Head of caudate nucleus (tissue), 42 donors: ENCODE data around the gene MGLL.

Source experiments
- DNase-seq, 42 donors: peaks; one replicate each; pipeline versions ENCODE4 v3.0.0 to v3.0.0-alpha.2; 2020 to 2021; ENCODE audit warnings: mixed read lengths in 7 of 42
- intact Hi-C: fragments of 100-400 bp; cut with DNase I; formaldehyde crosslinking; loops from one replicate; pipeline ENCODE4 v1.15.0; 2022

Gene MGLL

DNA sequence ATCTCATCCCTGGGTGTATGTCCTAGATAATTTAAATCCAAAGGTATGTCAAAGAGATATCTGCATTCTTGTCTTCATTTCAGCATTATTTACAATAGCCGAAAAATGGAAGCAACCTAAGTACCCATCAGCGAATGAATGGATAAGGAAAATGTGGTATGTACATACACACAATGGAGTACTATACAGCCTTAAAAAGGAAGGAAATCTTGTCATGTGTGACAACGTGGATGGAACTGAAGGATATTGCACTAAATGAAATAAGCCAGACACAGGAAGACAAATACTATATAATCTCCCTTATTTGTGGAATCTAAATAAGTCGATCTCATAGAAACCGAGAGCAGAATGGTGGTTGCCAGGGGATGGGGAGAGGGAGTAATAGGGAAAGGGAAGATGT is 16.8 kb upstream of the MGLL start:
- intact Hi-C loops: no loop called here
- DNase-seq: no peak

DNA sequence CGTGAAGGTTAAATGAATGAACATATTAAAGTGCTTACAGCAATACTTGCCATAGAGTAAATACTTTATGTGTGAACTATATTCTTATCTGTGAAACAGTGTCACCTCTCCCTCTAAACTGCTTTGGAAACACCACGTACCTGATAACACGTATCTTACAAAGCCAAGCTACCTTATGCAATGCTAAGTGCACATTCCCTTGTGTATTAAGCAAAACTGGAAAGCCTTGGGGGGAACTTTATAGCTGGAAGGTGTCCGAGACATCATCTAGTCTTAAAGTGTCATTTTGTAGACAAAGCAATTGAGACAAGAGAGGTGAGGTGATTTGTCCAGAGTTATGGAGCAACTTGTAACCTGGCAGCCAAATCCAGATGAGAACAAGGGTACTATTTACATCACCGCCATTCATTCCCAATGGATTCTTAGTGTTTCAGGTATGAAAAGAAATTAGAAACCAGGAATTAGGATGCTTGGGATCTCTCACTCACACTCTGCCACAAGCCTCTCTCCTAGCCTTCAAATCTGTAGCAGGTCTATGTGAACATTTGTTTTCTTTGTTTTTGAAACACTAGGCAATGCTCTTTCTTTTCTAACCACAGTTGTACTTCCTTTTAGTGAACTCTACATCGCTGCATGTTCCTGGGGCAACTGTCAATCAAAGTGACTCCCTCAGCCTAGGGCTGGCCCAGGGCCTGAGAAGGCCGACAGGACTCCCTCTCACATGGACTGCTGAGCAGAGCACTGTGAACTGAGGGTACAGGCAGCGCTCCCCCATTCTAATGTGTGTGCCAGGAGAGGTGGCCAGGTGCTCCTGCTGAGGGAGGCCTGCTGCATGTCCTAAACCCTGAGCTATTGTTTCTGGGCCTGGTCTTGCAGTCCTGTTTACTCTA is 13.9 kb upstream of the MGLL start:
- no peak for DNase-seq
- intact Hi-C loops: no loop called here

DNA sequence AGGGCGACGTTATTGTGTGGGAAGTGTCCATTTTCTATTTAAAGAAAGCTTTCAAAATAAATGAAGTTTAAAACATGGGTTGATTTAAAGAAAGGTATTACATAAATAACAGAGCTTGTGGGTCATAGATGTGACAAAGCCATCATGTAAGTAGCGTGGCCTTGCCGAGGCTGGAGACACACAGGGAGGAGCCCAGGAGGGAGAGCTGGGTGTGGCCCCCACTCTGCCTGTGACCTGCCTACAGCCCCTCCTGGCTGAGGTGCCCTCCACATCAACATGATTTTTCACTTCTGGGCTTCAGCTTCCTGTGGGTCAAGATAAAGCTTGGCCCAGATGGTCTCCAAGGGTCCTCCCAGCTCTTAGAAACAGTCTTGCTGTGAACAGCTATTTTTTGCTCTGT is 12.5 kb upstream of the MGLL start:
- intact Hi-C loops: no loop called here
- no peak for DNase-seq

DNA sequence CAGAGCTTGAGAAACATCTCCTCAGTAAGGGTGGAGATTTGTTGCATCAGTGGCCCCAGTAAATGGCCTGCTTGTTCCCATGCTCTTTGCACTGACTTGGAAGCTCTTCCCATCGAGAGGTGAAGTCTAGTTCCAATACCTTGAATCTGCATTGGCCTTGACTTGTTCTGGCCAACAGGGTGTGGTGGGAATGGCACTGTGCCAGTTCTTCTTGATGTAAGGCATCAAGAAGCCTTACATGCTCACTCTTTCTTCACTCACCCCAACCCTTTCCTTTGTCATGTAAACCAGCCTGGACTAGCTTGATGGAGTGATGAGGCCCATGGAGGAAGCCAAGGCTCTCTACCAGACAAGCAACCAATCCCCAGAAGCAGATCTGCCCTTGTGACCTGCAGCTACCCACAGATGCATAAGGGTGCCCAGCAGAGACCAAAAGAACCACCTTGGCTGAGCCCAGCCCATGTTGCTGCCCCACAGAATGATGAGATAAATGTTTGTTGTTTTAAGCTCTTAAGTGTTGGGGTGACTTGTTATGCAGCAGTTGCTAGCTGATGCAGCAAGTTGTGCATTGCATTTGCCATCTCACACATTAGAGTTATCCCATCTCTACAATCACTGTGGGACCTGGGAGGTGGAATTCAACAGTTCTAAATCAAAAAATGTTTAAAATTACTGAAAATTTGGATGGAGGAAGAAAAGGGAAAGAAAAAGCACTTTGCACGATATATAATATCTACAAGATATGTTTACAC is 11.1 kb upstream of the MGLL start:
- intact Hi-C loops: no loop called here
- peak in 1 of 42 donors; percentile 7 for DNase-seq

DNA sequence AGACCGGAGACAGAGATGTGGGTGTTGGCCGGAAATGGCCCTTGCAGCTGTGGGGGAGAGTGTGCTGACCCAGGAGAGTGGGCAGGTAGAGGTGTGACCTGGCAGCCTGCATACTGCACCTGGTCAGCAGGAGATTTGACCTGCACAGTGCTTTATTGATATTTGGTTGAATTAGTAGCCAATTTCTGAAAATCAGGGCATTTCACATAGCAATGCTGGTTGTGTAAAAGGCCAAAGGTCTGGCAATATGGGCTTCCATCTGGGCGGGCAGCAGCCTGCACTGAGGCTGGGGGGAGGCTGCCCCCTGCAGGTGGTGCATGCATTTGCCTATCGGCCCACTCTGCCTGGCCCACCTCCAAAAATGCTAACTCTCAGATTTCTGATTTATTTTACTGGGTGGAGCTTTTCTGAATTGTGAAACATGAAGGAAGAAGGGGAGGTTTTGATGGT is 9.4 kb upstream of the MGLL start:
- intact Hi-C loops: no loop called here
- DNase-seq: peak in 4 of 42 donors; percentile 32 to 60 (median 36)

DNA sequence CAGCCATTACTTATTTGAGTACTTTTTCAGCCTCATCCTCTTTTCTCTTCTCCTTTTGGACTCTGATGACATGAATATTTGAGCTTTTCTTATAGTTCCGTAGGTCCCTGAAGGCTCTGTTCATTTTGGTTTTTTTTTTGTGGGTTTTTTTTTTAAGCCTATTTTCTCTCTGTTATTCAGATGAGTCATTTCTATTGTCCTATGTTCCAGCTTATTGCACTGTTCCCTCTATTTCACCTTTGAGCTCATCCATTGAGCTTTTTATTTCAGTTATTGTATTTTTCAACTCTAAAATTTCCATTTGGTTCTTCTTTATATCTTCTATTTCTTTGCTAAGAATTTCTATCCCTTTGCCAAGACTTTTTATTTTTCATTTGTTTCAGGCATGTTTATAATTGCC is 7.2 kb upstream of the MGLL start:
- intact Hi-C loops: no loop called here
- no peak for DNase-seq

DNA sequence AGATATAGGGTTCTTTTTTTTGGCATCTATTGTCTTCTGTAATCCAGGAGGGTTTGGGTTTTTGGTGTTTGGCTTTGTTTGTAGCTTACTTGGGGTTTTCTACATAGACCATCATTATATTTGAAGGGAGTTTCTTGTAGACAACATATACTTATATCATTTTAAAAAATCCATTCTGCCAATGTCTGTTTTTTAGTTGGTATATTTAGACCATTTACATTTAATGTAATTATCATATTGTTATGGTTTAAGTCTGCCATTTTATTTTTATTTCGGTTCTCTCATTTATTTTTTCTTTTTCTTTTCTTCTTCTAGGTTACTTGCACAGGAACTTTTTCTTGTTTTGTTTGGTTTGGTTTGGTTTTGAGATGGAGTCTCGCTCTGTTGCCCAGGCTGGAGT is 5.5 kb upstream of the MGLL start:
- intact Hi-C loops: no loop called here
- DNase-seq: no peak

DNA sequence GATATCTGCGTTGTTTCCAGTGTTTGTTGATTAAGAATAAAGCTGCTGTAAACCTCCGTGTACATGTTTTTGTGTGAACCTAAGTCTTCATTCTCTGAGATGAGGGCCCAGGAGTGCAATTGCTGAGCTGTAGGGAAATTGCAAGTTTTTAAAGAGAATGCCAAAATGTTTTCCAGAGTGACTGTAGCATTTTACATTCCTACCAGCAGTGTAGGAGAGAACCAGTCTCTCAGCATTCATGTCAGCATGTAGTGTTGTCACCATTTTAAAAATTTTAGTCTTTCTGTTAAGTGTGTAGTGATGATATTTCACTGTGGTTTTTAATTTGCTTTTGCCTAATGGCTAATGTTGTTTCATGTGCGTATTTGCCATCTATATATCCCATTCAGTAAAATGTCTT is 3.4 kb upstream of the MGLL start:
- intact Hi-C loops: no loop called here
- no peak for DNase-seq

DNA sequence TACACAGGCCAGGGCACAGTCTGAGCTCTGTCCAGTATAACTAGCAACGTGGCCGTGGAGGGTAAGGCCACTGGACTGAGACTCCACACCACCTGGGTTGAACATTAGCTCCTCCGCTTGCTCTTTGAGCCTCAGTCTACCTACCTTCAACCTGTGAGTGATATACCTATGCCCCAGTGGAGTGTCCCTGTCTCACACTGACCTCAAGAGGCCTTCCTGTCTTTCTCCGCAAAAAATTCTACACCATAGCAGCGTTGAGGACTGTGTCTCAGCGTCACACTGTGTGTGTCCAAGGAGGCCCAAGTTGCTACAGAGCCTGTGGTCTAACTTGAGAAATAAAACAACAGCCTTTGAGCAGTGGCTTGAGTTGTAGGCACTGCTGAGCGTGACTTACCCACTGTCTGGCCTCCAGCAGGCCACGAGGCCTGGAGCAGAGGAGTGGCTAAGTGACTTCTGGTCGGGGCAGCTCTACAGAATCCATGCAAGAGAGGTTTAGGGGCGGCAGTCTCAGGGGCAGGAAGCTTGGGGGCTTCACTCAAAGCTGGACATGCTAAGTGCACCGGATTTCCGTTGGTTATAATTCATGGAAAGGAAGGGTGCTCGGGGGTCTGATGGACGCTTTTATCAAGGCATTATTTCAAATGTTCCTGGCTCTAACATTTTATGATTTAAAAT is 2.0 kb upstream of the MGLL start:
- DNase-seq: no peak
- intact Hi-C loops: no loop called here

DNA sequence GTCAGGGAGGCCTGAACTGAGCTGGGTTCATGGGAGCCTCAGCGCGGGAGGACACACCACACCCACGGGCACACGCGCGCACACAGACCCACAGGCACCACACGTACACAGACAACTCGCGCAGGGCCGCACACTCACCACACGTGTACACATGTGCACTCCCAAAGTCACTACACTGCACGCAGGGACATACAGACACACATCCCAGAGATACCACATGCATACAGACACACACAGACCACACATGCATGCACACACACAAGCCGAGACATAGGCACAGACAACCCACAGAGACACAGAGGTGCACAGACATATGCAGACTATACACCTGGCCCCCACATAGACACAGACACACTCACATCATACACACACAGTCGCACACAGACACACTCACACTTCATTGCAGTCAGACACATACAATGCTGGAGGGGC is 1.1 kb upstream of the MGLL start:
- DNase-seq: peak in 5 of 42 donors; percentile 20 to 53 (median 42)
- intact Hi-C loops: no loop called here

DNA sequence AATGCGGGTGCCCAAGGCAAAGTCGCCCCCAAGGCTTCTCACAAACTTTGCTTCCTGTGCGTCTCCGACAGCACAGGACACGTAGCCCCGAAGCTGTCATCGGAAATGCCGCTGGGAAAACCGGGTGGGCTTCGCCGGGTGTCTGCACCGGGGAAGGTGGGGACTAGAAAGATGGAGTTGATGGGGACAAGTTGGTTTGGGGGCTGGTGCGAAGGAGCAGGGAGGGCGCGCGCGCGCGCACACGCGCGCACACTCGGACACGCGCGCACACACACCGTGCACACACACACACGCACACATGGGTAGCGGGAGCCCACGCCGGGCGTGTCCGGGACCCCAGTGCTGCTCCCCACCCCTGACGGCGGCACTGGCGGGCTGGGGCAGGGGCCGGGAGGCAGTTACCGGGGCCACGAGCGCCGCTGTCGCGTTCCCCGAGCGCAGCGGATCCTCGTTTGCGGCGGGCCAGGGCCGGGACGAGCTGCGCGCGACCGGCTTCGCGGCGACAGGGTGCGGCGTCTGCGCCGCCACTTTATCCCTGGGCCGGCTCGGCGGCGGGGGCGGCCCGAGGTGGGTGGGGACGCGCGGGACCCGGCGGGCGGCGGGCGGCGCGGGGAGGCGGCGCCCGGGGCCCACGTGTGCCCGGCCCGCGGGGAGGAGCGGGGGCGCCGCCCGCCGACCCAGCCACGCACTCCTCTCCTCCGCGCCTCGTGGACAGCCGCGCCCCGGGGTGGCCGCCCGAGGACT is 539 bp upstream of the MGLL start:
- peak in 39 of 42 donors; percentile 33 to 75 (median 60) for DNase-seq
- intact Hi-C loops: no loop called here

DNA sequence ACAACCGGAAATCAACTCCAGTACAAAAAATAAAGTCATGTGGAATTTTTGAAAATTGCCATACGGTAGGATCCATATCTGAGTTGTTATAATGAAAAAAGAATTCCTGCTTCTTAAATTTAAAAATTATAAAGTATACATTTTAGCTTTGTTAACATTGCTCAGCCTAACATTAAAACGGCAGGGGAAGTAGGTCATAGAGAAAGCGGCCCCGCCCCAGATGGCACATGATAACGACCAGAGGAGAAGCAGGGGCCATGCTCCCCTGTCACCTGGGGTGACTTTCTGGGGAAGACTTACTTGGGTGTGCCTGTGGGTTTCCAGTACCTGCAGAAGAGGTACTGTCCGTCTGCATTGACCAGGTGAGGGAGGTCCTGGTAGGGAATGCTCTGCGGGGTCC is 921 bp downstream of the MGLL start:
- intact Hi-C loops: no loop called here
- peak in 5 of 42 donors; percentile 16 to 45 (median 37) for DNase-seq

DNA sequence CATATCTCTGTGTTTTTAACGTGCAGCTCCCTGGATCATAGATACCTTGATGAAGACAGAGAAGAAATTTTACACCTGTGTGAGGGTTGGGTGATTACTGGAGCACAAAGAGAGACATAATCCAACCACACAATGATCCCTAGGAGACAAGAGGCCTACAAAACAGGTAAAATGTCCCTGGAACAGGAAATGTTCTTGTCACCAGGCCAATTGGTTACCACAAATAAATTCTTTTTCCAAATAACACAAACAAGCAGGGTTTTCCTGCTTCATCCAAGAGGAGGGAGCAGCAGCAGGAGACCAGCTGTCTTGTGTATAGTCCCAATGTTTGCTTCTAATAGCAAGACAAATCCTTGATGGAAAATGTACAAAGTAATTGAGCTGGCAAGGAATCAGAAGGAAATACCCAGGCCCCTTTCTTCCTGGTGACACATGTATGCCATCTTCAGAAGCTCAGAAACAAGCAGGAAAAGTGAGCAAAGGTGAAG is 1.4 kb downstream of the MGLL start:
- intact Hi-C loops: no loop called here

DNA sequence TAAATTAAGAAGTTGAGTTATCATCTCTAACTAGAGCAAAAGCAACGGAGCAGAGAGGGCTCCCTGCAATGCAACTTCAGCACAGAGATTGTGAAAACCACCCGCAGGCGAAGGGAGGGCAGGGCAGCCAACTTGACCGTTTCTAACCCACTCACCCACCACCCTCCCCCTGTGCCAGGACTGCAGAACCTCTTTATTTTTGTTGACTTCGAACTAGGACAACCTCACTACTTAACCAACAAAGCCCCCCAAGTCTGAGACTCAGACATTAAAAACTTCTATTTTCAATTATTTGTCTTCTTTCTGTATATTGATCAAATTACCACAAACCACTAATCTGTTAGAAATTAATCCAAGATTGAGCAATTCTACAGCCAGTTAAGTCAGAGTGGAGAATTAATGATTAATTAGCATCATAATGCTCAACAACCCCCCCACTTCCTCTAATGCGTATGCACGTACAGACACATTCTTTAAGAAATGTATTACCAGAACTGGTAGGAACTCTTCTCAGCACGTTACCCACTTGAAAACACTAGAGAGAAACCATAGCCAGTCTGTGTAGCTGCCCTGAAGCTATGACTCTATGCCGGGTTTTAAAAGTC is 2.0 kb downstream of the MGLL start:
- DNase-seq: peak in 1 of 42 donors; percentile 29

More for the DNA sequence above, 1.4 kb downstream of the MGLL start:
- DNase-seq: no peak

DNA sequence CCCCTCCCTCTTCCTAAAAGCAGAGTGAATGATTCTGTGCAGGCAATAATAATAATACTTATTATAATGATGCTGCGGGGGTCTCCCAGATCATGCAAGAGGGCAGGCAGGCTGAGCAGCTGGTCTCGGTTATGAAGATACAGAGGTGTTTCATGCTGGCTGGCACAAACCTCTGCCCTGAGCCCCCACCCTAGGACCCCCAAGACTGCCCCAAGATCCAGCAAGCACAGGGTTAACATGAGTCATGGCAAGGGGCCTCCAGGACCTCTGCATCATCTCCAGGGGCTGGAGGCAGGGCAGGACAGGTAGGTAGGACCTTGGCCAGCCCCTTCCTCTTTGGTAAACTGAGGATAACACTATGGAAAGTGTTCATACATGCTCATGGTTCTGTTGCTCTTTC is 2.7 kb downstream of the MGLL start:
- intact Hi-C loops: no loop called here
- DNase-seq: no peak

More for the DNA sequence above, 2.0 kb downstream of the MGLL start:
- intact Hi-C loops: no loop called here

DNA sequence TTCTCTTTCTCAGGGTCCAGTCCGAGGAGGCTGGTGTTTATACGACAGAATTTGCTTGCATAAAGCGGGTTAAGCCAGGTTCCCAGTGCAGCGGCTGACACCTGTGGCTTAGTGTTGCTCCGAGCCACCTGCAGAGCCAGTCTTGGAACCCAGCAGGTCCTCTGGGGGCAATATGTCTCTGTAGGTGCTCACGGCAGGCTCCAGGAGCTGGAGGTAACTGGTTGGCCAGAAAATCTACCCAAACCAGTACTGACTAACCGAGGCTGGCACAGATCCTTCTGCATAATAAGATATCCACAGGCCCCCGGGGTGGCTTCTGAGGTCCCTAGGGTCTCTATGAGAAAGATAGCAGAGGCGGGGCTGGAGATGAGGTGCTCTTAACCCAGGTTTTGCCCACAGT is 3.2 kb downstream of the MGLL start:
- DNase-seq: no peak
- intact Hi-C loops: no loop called here

DNA sequence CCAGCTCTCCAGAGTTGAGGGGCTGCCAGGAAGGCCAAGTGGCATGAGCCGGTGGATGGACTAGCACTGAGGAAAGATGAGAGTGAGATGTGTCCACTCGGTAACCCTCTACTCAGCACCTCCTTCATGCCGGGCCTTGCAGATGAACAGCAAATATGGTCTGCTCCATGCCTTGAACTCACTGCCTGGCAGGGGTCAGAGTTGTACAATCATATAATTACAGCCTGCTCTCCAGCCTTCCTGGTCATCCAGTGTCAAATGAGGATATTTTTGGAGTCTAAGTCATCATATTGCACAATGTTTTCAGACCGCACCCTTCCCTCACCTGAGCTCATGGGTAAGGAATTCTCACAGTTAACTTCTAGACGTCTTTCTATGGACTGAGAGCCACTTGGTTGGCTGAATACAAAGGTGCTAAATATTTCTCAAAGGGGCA is 4.9 kb downstream of the MGLL start:
- intact Hi-C loops: no loop called here
- no peak for DNase-seq

DNA sequence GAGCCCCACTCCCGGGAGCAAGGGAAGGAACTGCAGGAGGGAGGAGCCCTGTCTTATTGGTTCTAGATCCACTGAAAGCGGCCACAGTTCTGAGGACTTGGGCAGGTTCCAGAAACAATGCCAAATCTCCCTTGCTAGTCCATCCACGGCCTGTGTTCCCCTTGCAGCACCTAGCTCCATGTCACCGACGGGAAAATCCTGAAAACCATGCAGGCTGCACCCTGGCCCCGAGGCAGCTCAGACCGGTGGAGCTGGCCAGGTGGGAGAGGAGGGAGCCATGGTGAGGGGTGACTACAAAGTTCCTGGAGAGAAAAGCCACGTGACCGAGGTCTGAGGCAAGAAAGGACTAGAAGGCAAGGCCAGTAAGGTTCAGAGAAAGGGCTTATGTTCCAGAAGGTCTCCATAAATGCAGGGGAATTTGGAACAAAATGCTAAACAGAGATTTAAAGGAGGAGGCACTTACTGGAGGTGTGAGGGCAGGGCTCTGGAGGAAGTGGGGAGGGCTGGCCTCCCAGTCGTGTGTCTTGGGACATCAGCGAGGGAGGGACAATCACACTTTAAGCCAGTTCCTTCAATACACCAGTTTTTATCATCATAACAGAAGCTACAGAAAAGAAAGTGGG is 5.4 kb downstream of the MGLL start:
- intact Hi-C loops: no loop called here
- no peak for DNase-seq
